Measurements from ENCODE around the gene HPS3.
A peak's percentile ranks its signal among the peaks of the same experiment; 100 is the strongest.
"Not testable (repeated sequence)": the region's sequence is repeated elsewhere in the genome, so short reads cannot be mapped to it uniquely, and the experiment has no call there.

The HPS3 gene

DNA sequence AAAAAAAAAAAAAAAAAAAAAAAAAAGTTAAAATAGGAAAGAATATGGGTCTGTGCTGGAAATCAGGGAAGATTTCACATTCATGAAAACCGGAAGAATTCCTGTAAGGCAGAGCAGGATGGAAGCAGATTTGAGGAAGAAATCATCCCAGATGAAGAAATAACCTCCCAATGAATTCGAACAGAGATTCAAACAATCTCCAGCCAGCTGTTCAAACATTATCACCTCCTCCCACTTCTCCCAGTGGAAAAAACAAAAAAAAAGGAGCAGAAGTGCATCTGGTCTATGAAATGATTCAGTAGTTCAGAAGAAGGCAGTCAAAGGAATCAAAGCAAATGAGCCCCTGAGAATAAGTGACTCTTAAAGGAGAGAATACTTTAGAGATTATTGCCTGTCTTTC is 59.1 kb downstream of the HPS3 start:
- no peak for DNase-seq

DNA sequence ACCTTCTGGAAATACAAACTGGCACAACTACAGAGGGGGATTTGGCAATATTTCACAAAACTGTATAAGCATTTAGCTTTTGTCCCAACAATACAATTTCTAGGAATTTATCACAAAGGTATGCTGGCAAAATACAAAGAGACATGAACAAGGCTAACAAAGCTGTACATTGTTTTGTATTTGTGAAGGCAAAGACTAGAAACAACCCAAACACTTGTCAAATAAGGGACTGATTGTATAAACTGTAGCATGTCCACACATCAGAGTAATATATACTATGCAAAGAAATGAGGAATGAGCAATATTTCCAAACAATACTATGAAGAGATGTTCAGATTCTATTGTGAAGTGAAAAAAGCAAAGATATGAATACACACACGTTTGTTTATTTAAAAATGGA is 65.8 kb downstream of the HPS3 start:
- DNase-seq: no peak

DNA sequence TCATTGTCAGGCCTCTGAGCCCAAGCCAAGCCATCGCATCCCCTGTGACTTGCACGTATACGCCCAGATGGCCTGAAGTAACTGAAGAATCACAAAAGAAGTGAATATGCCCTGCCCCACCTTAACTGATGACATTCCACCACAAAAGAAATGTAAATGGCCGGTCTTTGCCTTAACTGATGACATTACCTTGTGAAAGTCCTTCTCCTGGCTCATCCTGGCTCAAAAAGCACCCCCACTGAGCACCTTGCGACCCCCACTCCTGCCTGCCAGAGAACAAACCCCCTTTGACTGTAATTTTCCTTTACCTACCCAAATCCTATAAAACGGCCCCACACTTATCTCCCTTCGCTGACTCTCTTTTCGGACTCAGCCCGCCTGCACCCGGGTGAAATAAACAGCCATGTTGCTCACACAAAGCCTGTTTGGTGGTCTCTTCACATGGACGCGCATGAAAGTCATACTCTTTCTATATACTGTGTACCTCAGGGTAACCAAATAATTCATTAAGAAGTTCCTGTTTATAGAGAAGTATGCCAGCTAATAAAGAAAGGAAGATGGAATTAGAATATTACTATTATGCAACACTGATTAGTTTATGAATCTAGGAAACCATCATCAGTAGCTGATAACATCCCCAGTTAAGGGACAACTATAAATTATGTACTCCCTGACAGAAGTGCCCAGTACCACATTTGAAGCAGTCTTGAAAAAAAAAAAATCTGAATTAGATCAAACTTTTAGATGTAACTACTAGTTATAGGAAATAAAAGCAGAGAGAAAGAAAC is 67.6 kb downstream of the HPS3 start:
- DNase-seq: not testable (repeated sequence)

GRCh38 chr3:149197669-149198068 is 68.2 kb downstream of the HPS3 start:
- no peak for DNase-seq

- no peak for DNase-seq
These were observed 69.2 kb downstream of the HPS3 start for GRCh38 chr3:149198611-149199010.

DNA sequence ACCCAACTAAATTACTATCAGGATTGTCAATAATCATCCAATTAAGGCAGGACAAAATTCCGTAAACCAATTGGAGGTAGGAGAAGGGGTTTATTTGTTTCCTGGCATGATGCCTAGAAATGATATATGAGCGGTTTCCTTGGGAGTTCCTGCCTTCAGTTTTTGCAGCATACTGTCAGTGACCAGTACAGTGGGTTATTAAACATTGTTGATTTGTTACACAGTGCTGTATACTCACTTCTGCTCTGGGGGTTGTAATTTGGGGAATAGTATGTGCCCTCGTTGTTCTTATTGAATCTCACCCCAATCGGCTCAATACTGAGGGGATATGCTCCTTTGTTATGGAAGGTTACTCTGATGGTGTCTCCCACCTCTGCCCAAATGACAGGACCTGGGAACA is 70.0 kb downstream of the HPS3 start:
- peak; percentile 4 for DNase-seq

DNA sequence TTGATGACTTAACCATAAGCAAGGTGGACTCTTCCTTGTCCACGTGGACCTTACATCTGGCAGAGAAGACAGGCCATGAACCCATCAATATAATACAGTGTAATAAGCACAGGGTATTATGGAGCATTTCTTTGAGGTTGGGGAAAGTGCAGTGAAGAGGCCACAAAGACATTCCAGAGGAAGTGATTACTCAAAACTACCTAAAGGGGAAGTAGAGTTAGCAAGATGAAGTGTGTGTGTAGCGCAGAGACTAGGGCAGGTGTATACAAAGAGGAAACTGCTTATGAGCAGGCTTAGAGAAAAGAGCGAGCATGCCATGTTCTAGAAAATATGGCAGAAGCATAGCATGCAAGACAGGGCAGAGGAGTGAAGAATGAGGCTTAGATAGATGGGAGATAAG is 74.3 kb downstream of the HPS3 start:
- no peak for DNase-seq

DNA sequence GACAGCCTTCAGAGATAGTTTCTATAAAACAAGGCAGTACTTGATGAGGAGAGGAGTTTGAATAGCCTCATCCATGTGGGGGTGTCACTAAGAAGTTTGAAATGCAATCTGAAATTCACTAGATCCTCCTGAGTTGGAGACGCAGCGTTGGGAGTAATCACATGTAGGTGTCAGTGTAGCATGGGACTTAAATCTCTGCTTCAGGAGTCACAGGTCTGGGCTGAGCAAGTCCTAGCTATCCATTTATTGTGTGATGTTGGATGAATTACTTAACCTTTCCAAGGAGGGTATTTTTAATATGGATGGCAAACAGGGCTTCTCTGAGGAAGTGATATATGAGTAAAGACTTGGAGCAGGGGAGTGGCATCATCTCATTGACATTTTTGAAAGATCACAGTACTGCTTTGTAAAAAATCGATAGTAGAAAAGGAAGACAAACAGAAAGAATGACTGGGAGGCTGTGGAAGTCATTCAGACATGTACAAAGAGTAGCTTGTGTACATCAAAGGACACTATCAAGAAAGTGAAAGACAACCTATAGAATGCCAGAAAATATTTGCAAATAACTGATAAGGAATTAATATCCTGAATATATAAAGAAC is 75.1 kb downstream of the HPS3 start:
- DNase-seq: no peak

GRCh38 chr3:149207475-149207874 is 78.0 kb downstream of the HPS3 start:
- DNase-seq: no peak

- no peak for DNase-seq
These were observed 80.0 kb downstream of the HPS3 start for GRCh38 chr3:149209431-149209830.

GRCh38 chr3:149212386-149212785 is 82.9 kb downstream of the HPS3 start:
- no peak for DNase-seq

- no peak for DNase-seq
These were observed 85.3 kb downstream of the HPS3 start for GRCh38 chr3:149214702-149215101.

DNA sequence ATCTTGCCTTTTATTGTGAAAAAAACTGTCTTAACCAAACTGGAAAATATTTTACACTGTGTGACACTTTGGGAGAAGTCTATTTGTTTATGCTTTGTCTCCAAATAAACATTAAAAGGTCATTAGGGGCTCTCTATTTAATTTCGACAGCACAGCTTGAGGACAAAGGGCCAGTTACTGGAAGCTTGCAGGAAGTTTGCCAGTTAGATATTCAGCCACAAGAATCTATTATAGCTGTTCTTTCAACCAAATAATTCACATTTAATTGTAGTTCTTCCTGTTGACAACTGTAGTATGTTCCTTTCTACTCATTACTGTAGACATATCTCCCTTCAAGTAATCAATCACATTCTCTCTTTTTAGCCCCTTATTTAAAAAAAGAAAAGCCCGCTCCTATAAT is 86.1 kb downstream of the HPS3 start:
- no peak for DNase-seq

- no peak for DNase-seq
These were observed 86.9 kb downstream of the HPS3 start for GRCh38 chr3:149216193-149216869.

- DNase-seq: no peak
These were observed 87.9 kb downstream of the HPS3 start for GRCh38 chr3:149217347-149217746.

GRCh38 chr3:149219380-149220121 is 90.1 kb downstream of the HPS3 start:
- DNase-seq: not testable (repeated sequence)

GRCh38 chr3:149221783-149222517 is 92.5 kb downstream of the HPS3 start, which contains the start of gene CP:
Gene CP, minus strand, starts transcription at chr3:149221829. Its CDS starts 37 bp downstream, at chr3:149221792.
- no peak for DNase-seq
